Renal cortical epithelial cell (primary cell): ENCODE measurements around the gene TCN2. TPM values are rescaled to one million over a fixed set of nuclear protein-coding genes. Genes with fewer than 3 reads are reported as not detected.
"Not testable (repeated sequence)": the region's sequence is repeated elsewhere in the genome, so short reads cannot be mapped to it uniquely, and the experiment has no call there.

Experiments used
- DNase-seq: peaks from one replicate; pipeline ENCODE4 v3.0.0-alpha.2; 2011; ENCODE audit warnings: low read depth
- total RNA-seq: library from RNA; depleted of rRNA; stranded (reverse); fragments of >200 nt; gene quantifications from 2 replicates; pipeline ENCODE4 v1.2.3, GENCODE V29; 2014

Gene TCN2
- total RNA-seq, 1 donor from 2014 or later: 26.0 TPM

GRCh38 chr22:30643055-30643875, 36.3 kb downstream of the TCN2 start:
- no peak for DNase-seq

- DNase-seq: no peak
Measured at GRCh38 chr22:30646518-30647160, 39.7 kb downstream of the TCN2 start.

GRCh38 chr22:30647536-30647935, 40.6 kb downstream of the TCN2 start:
- no peak for DNase-seq

- DNase-seq: no peak
Measured at GRCh38 chr22:30648825-30649224, 41.9 kb downstream of the TCN2 start.

- peak; percentile 80 for DNase-seq
Measured at GRCh38 chr22:30649430-30650007, 42.5 kb downstream of the TCN2 start.

- no peak for DNase-seq
Measured at GRCh38 chr22:30650508-30651116, 43.6 kb downstream of the TCN2 start.

GRCh38 chr22:30652852-30653251, 45.9 kb downstream of the TCN2 start:
- no peak for DNase-seq

- no peak for DNase-seq
Measured at GRCh38 chr22:30654361-30654760, 47.4 kb downstream of the TCN2 start.

- DNase-seq: no peak
Measured at GRCh38 chr22:30655532-30655931, 48.6 kb downstream of the TCN2 start.

GRCh38 chr22:30662040-30662439, 55.1 kb downstream of the TCN2 start:
- no peak for DNase-seq

- no peak for DNase-seq
Measured at GRCh38 chr22:30664798-30665197, 57.8 kb downstream of the TCN2 start.

GRCh38 chr22:30665266-30665665, 58.3 kb downstream of the TCN2 start:
- no peak for DNase-seq

GRCh38 chr22:30665786-30666185, 58.8 kb downstream of the TCN2 start:
- DNase-seq: no peak

GRCh38 chr22:30667107-30667493, 60.1 kb downstream of the TCN2 start:
- DNase-seq: no peak

GRCh38 chr22:30667494-30668385, 60.8 kb downstream of the TCN2 start, which contains the start of gene DUSP18:
DUSP18 (minus strand) TSS chr22:30667875; CDS start chr22:30664003, 3,872 bp downstream.
- DNase-seq: peak; percentile 62

- no peak for DNase-seq
Measured at GRCh38 chr22:30668386-30668710, 61.4 kb downstream of the TCN2 start.

GRCh38 chr22:30671071-30671470, 64.1 kb downstream of the TCN2 start:
- DNase-seq: no peak

- no peak for DNase-seq
Measured at GRCh38 chr22:30673136-30673535, 66.2 kb downstream of the TCN2 start.

GRCh38 chr22:30674482-30674881, 67.5 kb downstream of the TCN2 start:
- DNase-seq: no peak

- DNase-seq: no peak
Measured at GRCh38 chr22:30675436-30675835, 68.5 kb downstream of the TCN2 start.

- DNase-seq: not testable (repeated sequence)
Measured at GRCh38 chr22:30676565-30676964, 69.6 kb downstream of the TCN2 start.
